ENCODE measurements around the gene SAMD10. TPM values are rescaled to one million over a fixed set of nuclear protein-coding genes. Genes with fewer than 3 reads are reported as not detected.
"Not testable (repeated sequence)": the region's sequence is repeated elsewhere in the genome, so short reads cannot be mapped to it uniquely, and the experiment has no call there.

The SAMD10 gene
- polyA plus RNA-seq, 2 donors = 9.4 to 13.1 TPM

- no peaks in the 10 kb centered on the region for H3K27me3 ChIP-seq (ENCODE audit: control insufficient read depth in 1 of 2, insufficient read depth in 2 of 2, low read length in 2 of 2)
- 95 to 96% methylated on average over 16 of the region's 16 CpGs for WGBS, 2 donors
- H3K4me1 ChIP-seq (ENCODE audit: control insufficient read depth in 2 of 2, insufficient read depth in 2 of 2, low read length in 1 of 2) = peaks cover 2 to 9% of the 10 kb centered on the region in 2 donors
- peaks cover 6 to 56% of the 10 kb centered on the region in 2 donors for H3K36me3 ChIP-seq (ENCODE audit: control insufficient read depth in 2 of 2, insufficient read depth in 2 of 2, low read length in 1 of 2)
- peaks cover 0 to 3% of the 10 kb centered on the region in 2 donors for H3K9me3 ChIP-seq (ENCODE audit: control insufficient read depth in 2 of 2, insufficient read depth in 1 of 2, low read depth in 1 of 2, low read length in 1 of 2)
- H3K27ac ChIP-seq (ENCODE audit: low read depth in 2 of 2, low read length in 1 of 2) = no peak overlapping the region
- H3K4me3 ChIP-seq (ENCODE audit: low read depth in 1 of 2, low read length in 2 of 2) = no peak overlapping the region
Observed at GRCh38 chr20:63964412-63964811, 15.0 kb downstream of the SAMD10 start.

DNA sequence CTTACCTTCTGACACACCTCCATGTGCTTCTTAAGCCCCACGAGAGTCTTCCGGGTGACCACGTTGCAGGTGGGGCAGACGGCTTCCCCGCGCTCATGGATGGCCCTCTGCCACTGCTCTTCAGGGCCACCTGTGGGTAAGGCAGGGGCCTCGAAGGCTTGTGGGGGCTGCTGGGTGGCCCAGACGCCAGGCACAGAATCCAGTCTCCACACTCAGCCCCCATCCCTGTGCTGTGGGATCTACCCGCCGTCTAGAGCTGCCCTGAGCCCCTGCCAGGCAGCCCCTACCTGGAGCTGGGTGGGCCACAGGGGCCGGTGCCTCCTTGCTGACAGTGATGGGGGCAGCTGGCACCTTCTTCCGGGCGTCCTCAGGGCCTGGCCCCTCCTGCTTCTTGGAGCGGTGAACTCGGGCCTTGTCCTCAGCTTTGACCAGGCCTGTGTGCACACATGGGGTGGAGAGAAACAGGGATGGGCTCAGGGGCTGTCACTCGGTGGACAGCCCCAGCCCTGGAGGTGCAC lies 15.6 kb downstream of the SAMD10 start:
- no peak overlapping the region for H3K27ac ChIP-seq (ENCODE audit: low read depth in 2 of 2, low read length in 1 of 2)
- WGBS, 2 donors = 89 to 93% methylated on average over 16 of the region's 16 CpGs
- H3K4me3 ChIP-seq (ENCODE audit: low read depth in 1 of 2, low read length in 2 of 2) = no peak overlapping the region
- H3K27me3 ChIP-seq (ENCODE audit: control insufficient read depth in 1 of 2, insufficient read depth in 2 of 2, low read length in 2 of 2) = no peaks in the 10 kb centered on the region
- H3K9me3 ChIP-seq (ENCODE audit: control insufficient read depth in 2 of 2, insufficient read depth in 1 of 2, low read depth in 1 of 2, low read length in 1 of 2) = peaks cover 0 to 3% of the 10 kb centered on the region in 2 donors
- H3K36me3 ChIP-seq (ENCODE audit: control insufficient read depth in 2 of 2, insufficient read depth in 2 of 2, low read length in 1 of 2) = peaks cover 6 to 62% of the 10 kb centered on the region in 2 donors
- peaks cover 2 to 6% of the 10 kb centered on the region in 2 donors for H3K4me1 ChIP-seq (ENCODE audit: control insufficient read depth in 2 of 2, insufficient read depth in 2 of 2, low read length in 1 of 2)

GRCh38 chr20:63963348-63963741 lies 16.1 kb downstream of the SAMD10 start:
- Histone ChIP-seq H3K4me1 (ENCODE audit: control insufficient read depth in 2 of 2, insufficient read depth in 2 of 2, low read length in 1 of 2) (peaks cover under 1 to 2% of the 10 kb centered on the region in 2 donors), H3K4me3 (ENCODE audit: low read depth in 1 of 2, low read length in 2 of 2) (no peak overlapping the region), H3K36me3 (ENCODE audit: control insufficient read depth in 2 of 2, insufficient read depth in 2 of 2, low read length in 1 of 2) (peaks cover 6 to 63% of the 10 kb centered on the region in 2 donors), H3K27ac (ENCODE audit: low read depth in 2 of 2, low read length in 1 of 2) (no peak overlapping the region), H3K9me3 (ENCODE audit: control insufficient read depth in 2 of 2, insufficient read depth in 1 of 2, low read depth in 1 of 2, low read length in 1 of 2) (peaks cover 0 to 3% of the 10 kb centered on the region in 2 donors), H3K27me3 (ENCODE audit: control insufficient read depth in 1 of 2, insufficient read depth in 2 of 2, low read length in 2 of 2) (no peaks in the 10 kb centered on the region)
- 91 to 92% methylated on average over 27 of the region's 27 CpGs for WGBS, 2 donors

GRCh38 chr20:63962426-63963347 lies 16.8 kb downstream of the SAMD10 start:
- Histone ChIP-seq H3K27ac (ENCODE audit: low read depth in 2 of 2, low read length in 1 of 2) (no peak overlapping the region), H3K27me3 (ENCODE audit: control insufficient read depth in 1 of 2, insufficient read depth in 2 of 2, low read length in 2 of 2) (no peaks in the 10 kb centered on the region), H3K4me1 (ENCODE audit: control insufficient read depth in 2 of 2, insufficient read depth in 2 of 2, low read length in 1 of 2) (peaks cover 0 to 4% of the 10 kb centered on the region in 2 donors), H3K4me3 (ENCODE audit: low read depth in 1 of 2, low read length in 2 of 2) (no peak overlapping the region), H3K36me3 (ENCODE audit: control insufficient read depth in 2 of 2, insufficient read depth in 2 of 2, low read length in 1 of 2) (peaks cover 6 to 62% of the 10 kb centered on the region in 2 donors), H3K9me3 (ENCODE audit: control insufficient read depth in 2 of 2, insufficient read depth in 1 of 2, low read depth in 1 of 2, low read length in 1 of 2) (peaks cover 0 to 3% of the 10 kb centered on the region in 2 donors)
- 94 to 95% methylated on average over 58 to 61 of the region's 61 CpGs for WGBS, 2 donors

DNA sequence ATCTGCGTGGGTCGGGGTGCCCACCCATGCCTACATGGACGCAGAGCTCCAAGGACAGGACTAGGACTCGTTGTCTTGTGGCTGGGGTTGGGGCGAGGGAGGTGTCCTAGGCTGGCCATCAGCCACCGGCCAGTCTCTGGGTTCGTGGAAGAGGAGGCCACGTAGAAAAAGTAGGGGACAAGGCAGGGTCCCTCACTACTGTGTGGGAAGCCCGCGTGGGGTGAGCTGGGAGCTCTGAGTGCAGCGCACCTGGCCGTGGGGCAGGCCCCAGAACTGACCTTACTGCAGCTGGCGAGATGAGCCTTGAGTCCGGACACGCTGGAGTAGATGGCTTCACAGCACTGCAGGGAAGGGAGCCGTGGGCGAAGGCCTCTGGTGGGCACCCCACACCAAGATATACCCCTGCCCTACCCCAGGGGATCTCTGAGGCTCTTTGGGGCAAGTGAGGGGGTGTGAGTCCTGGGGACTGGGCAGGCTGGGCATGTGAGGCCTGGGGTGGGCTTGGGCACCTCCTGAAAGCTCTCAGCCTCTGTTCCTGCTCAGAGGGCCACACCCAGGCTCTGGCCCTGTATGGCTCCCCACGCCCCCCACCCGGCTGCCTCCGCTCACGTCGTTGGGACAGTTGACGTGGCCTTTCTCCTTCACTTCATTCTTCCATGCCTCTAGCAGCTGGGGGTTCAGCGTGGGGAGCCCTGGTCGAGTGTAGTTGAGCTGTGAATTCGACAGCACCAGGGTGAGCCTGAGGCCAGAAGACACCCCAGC lies 17.6 kb downstream of the SAMD10 start:
- H3K27me3 ChIP-seq (ENCODE audit: control insufficient read depth in 1 of 2, insufficient read depth in 2 of 2, low read length in 2 of 2) = no peaks in the 10 kb centered on the region
- WGBS, 2 donors = 88 to 90% methylated on average over 26 of the region's 26 CpGs
- no peak overlapping the region for H3K27ac ChIP-seq (ENCODE audit: low read depth in 2 of 2, low read length in 1 of 2)
- H3K36me3 ChIP-seq (ENCODE audit: control insufficient read depth in 2 of 2, insufficient read depth in 2 of 2, low read length in 1 of 2) = peaks cover 0 to 53% of the 10 kb centered on the region in 2 donors
- H3K4me1 ChIP-seq (ENCODE audit: control insufficient read depth in 2 of 2, insufficient read depth in 2 of 2, low read length in 1 of 2) = peaks cover 0 to 9% of the 10 kb centered on the region in 2 donors
- peaks cover 0 to 3% of the 10 kb centered on the region in 2 donors for H3K9me3 ChIP-seq (ENCODE audit: control insufficient read depth in 2 of 2, insufficient read depth in 1 of 2, low read depth in 1 of 2, low read length in 1 of 2)
- no peak overlapping the region for H3K4me3 ChIP-seq (ENCODE audit: low read depth in 1 of 2, low read length in 2 of 2)

DNA sequence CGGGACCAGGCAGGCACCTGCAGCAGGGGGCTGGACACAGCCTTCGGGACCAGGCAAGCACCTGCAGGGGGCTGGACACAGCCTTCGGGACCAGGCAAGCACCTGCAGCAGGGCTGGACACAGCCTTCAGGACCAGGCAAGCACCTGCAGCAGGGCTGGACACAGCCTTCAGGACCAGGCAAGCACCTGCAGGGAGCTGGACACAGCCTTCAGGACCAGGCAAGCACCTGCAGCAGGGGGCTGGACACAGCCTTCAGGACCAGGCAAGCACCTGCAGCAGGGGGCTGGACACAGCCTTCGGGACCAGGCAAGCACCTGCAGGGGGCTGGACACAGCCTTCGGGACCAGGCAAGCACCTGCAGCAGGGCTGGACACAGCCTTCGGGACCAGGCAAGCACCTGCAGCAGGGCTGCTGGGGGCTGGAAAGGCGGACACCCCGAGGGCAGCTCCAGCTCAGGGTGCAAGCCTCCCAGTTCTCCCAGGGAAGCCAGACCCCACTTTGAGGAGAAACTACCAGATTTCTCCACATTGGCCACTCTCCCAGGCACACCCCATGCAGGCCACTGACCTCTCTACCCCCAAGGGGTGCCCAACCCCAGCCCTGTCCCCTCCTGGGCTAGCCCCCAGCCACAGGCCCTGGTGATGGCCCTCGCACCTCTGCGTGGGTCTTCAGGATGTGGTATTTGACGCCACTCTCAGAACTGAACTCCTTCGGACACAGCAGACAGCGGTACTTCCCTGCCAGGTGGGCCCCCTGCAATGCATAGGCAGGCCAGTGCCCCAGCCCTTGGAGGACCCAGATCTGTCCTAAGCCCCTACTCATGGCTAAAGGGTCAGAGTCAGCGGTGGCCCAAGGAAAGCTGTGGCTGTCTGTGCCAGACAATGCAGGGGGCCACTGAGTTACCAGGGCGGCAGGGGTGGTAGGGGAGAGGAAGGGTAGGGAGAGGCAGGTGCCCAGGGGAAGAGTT lies 18.5 kb downstream of the SAMD10 start:
- H3K27me3 ChIP-seq (ENCODE audit: control insufficient read depth in 1 of 2, insufficient read depth in 2 of 2, low read length in 2 of 2); H3K27ac ChIP-seq (ENCODE audit: low read depth in 2 of 2, low read length in 1 of 2); H3K4me3 ChIP-seq (ENCODE audit: low read depth in 1 of 2, low read length in 2 of 2); H3K4me1 ChIP-seq (ENCODE audit: control insufficient read depth in 2 of 2, insufficient read depth in 2 of 2, low read length in 1 of 2); H3K9me3 ChIP-seq (ENCODE audit: control insufficient read depth in 2 of 2, insufficient read depth in 1 of 2, low read depth in 1 of 2, low read length in 1 of 2): not testable (repeated sequence)
- peaks cover 0 to 46% of the 10 kb centered on the region in 2 donors for H3K36me3 ChIP-seq (ENCODE audit: control insufficient read depth in 2 of 2, insufficient read depth in 2 of 2, low read length in 1 of 2)
- WGBS, 2 donors = 91 to 92% methylated on average over 14 to 15 of the region's 15 CpGs

GRCh38 chr20:63959699-63960075 lies 19.8 kb downstream of the SAMD10 start:
- peaks cover under 1 to 10% of the 10 kb centered on the region in 2 donors for H3K4me1 ChIP-seq (ENCODE audit: control insufficient read depth in 2 of 2, insufficient read depth in 2 of 2, low read length in 1 of 2)
- no peak overlapping the region for H3K27ac ChIP-seq (ENCODE audit: low read depth in 2 of 2, low read length in 1 of 2)
- 91 to 94% methylated on average over 14 to 17 of the region's 17 CpGs for WGBS, 2 donors
- no peaks in the 10 kb centered on the region for H3K27me3 ChIP-seq (ENCODE audit: control insufficient read depth in 1 of 2, insufficient read depth in 2 of 2, low read length in 2 of 2)
- H3K36me3 ChIP-seq (ENCODE audit: control insufficient read depth in 2 of 2, insufficient read depth in 2 of 2, low read length in 1 of 2) = peaks cover 0 to 46% of the 10 kb centered on the region in 2 donors
- H3K9me3 ChIP-seq (ENCODE audit: control insufficient read depth in 2 of 2, insufficient read depth in 1 of 2, low read depth in 1 of 2, low read length in 1 of 2) = no peaks in the 10 kb centered on the region
- H3K4me3 ChIP-seq (ENCODE audit: low read depth in 1 of 2, low read length in 2 of 2) = no peak overlapping the region

DNA sequence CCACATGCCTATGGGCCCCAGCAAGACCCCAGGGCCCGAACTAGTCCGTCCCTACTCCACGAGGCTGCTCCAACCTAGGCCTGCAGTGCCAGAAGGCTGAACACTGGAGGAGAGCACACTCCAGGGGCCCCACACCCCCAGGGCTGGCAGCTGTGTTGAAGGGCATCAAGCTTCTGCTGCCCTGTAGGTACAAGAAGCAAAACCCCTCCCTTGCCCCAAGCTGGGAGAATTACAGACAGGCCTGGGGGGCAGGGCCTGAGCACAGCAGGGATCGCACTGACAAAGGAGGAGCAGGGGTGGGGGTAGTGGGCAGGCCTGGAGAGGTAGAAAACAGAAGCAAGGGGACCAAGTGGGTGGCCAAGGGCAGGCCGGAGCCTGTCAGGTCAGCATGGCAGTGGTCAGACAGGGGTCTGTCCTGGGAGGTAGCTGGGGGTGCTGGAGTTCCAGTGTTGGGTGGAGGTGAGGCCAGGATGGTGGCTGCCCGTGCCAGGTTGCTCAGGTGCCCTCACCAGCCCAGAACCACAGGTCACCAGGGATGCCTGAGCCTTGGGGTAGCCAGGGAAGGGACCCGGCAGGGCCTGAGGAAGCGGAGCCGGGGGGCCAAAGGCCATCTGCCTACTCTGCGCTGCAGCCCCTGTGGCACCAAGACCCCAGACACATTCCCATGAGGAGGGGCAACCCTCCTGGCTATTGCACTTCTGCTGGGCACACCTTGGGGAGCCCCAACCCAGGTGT lies 20.3 kb downstream of the SAMD10 start:
- Histone ChIP-seq H3K27me3 (ENCODE audit: control insufficient read depth in 1 of 2, insufficient read depth in 2 of 2, low read length in 2 of 2) (no peaks in the 10 kb centered on the region), H3K36me3 (ENCODE audit: control insufficient read depth in 2 of 2, insufficient read depth in 2 of 2, low read length in 1 of 2) (peaks cover 0 to 43% of the 10 kb centered on the region in 2 donors), H3K4me3 (ENCODE audit: low read depth in 1 of 2, low read length in 2 of 2) (no peak overlapping the region), H3K9me3 (ENCODE audit: control insufficient read depth in 2 of 2, insufficient read depth in 1 of 2, low read depth in 1 of 2, low read length in 1 of 2) (no peaks in the 10 kb centered on the region), H3K27ac (ENCODE audit: low read depth in 2 of 2, low read length in 1 of 2) (peak overlapping the region in 1 of 2 donors; percentile 93), H3K4me1 (ENCODE audit: control insufficient read depth in 2 of 2, insufficient read depth in 2 of 2, low read length in 1 of 2) (peaks cover 6 to 15% of the 10 kb centered on the region in 2 donors)
- WGBS, 2 donors = 82 to 86% methylated on average over 10 of the region's 10 CpGs

Measured in esophagus (tissue), 2 donors.